IMR-90 (cell line): ENCODE data around the gene CRTAC1. TPM values are rescaled to one million over a fixed set of nuclear protein-coding genes. Genes with fewer than 3 reads are reported as not detected.

Experiments
- ATAC-seq: fragments of 200-7000 bp; cut with Tn5 transposase; 2 replicates; pipeline ENCODE4 v1.9.1; 2020; ENCODE audit warnings: low read depth, mild to moderate bottlenecking, moderate library complexity
- BruUV-seq: library from RNA; stranded (reverse); fragments of 400-500 nt; replicated peaks from 2 replicates; lab custom pipeline; 2021; lab: Mats Ljungman, UMichigan
- CTCF ChIA-PET: fragments of 300-600 bp; formaldehyde crosslinking; extraction: SDS; loops from one replicate; lab custom pipeline; 2021; ENCODE audit warnings: antibody characterized with exemption; lab: Yijun Ruan, JAX
- POLR2A ChIA-PET: fragments of 300-600 bp; sonication (Branson Sonifier 250); formaldehyde crosslinking; loops from one replicate; lab custom pipeline; 2022; ENCODE audit warnings: antibody characterized with exemption; ENCODE audit not compliant: unreplicated experiment; lab: Charles Lee
- DNase-seq: peaks from one replicate; pipeline ENCODE4 v3.0.0; 2013
- H2AFZ ChIP-seq: replicated peaks from 2 replicates; pipeline ENCODE3; 2013; ENCODE audit warnings: low read length, mild to moderate bottlenecking; ENCODE audit not compliant: poor library complexity
- H2AK5ac ChIP-seq: 2 replicates; pipeline ENCODE4 v1.6.1; 2013; ENCODE audit warnings: low read depth, low read length, inconsistent platforms
- H2AK9ac ChIP-seq: replicated peaks from 2 replicates; pipeline ENCODE3; 2013; ENCODE audit warnings: mild to moderate bottlenecking, low read depth, low read length, moderate library complexity; ENCODE audit not compliant: poor library complexity
- H2BK120ac ChIP-seq: 2 replicates; pipeline ENCODE4 v1.6.1; 2013; ENCODE audit warnings: low read depth, low read length, inconsistent platforms
- H2BK15ac ChIP-seq: 3 replicates; pipeline ENCODE4 v1.6.1; 2013; ENCODE audit warnings: low read depth, low read length, inconsistent platforms
- H2BK20ac ChIP-seq: 2 replicates; pipeline ENCODE4 v1.6.1; 2013; ENCODE audit warnings: low read depth, mild to moderate bottlenecking, inconsistent platforms, low read length, moderate library complexity
- H2BK5ac ChIP-seq: 2 replicates; pipeline ENCODE4 v1.6.1; 2013; ENCODE audit warnings: mild to moderate bottlenecking, low read depth, low read length, inconsistent platforms; ENCODE audit not compliant: poor library complexity, severe bottlenecking
- H3K14ac ChIP-seq: replicated peaks from 2 replicates; pipeline ENCODE4 v1.6.1; 2013; ENCODE audit warnings: low read depth, low read length, inconsistent platforms
- H3K18ac ChIP-seq: 2 replicates; pipeline ENCODE4 v1.6.1; 2013; ENCODE audit warnings: low read depth, low read length, control low read depth
- H3K23ac ChIP-seq: 2 replicates; pipeline ENCODE4 v1.6.1; 2013; ENCODE audit warnings: low read depth, low read length, inconsistent platforms
- H3K27ac ChIP-seq: 2 replicates; pipeline ENCODE4 v1.5.1; 2013; ENCODE audit warnings: mild to moderate bottlenecking, control low read depth, low read length; ENCODE audit not compliant: insufficient read depth
- H3K27me3 ChIP-seq: 2 replicates; pipeline ENCODE4 v1.6.1; 2013; ENCODE audit warnings: low read length; ENCODE audit not compliant: control insufficient read depth, insufficient read depth
- H3K36me3 ChIP-seq: 2 replicates; pipeline ENCODE4 v1.6.1; 2013; ENCODE audit warnings: low read length, mixed read lengths; ENCODE audit not compliant: control insufficient read depth, insufficient read depth
- H3K4ac ChIP-seq: 2 replicates; pipeline ENCODE4 v1.6.1; 2013; ENCODE audit warnings: low read depth, low read length, inconsistent platforms
- H3K4me1 ChIP-seq: 2 replicates; pipeline ENCODE4 v1.6.1; 2013; ENCODE audit warnings: low read length, mixed read lengths; ENCODE audit not compliant: control insufficient read depth, insufficient read depth
- H3K4me2 ChIP-seq: 2 replicates; pipeline ENCODE4 v1.6.1; 2013; ENCODE audit warnings: low read depth, mild to moderate bottlenecking, control low read depth, low read length, moderate library complexity
- H3K4me3 ChIP-seq: 2 replicates; pipeline ENCODE4 v1.5.1; 2013; ENCODE audit warnings: low read depth, mild to moderate bottlenecking, control low read depth, low read length, moderate library complexity; ENCODE audit not compliant: insufficient read depth
- H3K56ac ChIP-seq: 2 replicates; pipeline ENCODE4 v1.6.1; 2013; ENCODE audit warnings: low read length, inconsistent platforms; ENCODE audit not compliant: insufficient read depth; ENCODE audit errors: extremely low read depth
- H3K79me1 ChIP-seq, 2 experiments: 2 replicates each; pipeline ENCODE4 v1.6.1; 2013; ENCODE audit warnings: low read length in 2 of 2, inconsistent platforms in 1 of 2, low read depth in 1 of 2
- H3K9ac ChIP-seq: 2 replicates; pipeline ENCODE4 v1.6.1; 2013; ENCODE audit warnings: low read depth, low read length, control low read depth
- H3K9me1 ChIP-seq: 2 replicates; pipeline ENCODE4 v1.6.1; 2013; ENCODE audit warnings: low read length, inconsistent platforms; ENCODE audit not compliant: insufficient read depth
- H3K9me3 ChIP-seq: 2 replicates; pipeline ENCODE4 v1.6.1; 2013; ENCODE audit warnings: low read length; ENCODE audit not compliant: control insufficient read depth, insufficient read depth
- H4K20me1 ChIP-seq: 2 replicates; pipeline ENCODE4 v1.6.1; 2013; ENCODE audit warnings: low read length, inconsistent platforms; ENCODE audit not compliant: insufficient read depth
- H4K5ac ChIP-seq: 2 replicates; pipeline ENCODE4 v1.6.1; 2013; ENCODE audit warnings: mild to moderate bottlenecking, low read depth, low read length, control low read depth
- H4K8ac ChIP-seq, 2 experiments: 2 replicates each; pipeline ENCODE4 v1.6.1; 2013; ENCODE audit warnings: low read depth in 2 of 2, low read length in 2 of 2, control low read depth in 1 of 2, inconsistent platforms in 1 of 2
- H4K91ac ChIP-seq: 2 replicates; pipeline ENCODE4 v1.6.1; 2013; ENCODE audit warnings: low read depth, low read length, inconsistent platforms; ENCODE audit not compliant: insufficient read depth
- BHLHE40 ChIP-seq: fragments of 150-350 bp; IDR thresholded peaks from 2 replicates; pipeline ENCODE4 v1.6.1; 2016; ENCODE audit warnings: mild to moderate bottlenecking, low read depth, low read length
- CEBPB ChIP-seq: IDR thresholded peaks from 2 replicates; pipeline ENCODE4 v1.6.1; 2012; ENCODE audit warnings: low read depth, low read length, improper control_type of control experiment
- CHD1 ChIP-seq: IDR thresholded peaks from 2 replicates; pipeline ENCODE4 v1.6.1; 2012; ENCODE audit warnings: low read depth, low read length, improper control_type of control experiment
- FOS ChIP-seq: fragments of 150-350 bp; IDR thresholded peaks from 2 replicates; pipeline ENCODE4 v1.6.1; 2016; ENCODE audit warnings: low read depth, low read length
- MAFK ChIP-seq: IDR thresholded peaks from 2 replicates; pipeline ENCODE4 v1.6.1; 2012; ENCODE audit warnings: low read depth, low read length, improper control_type of control experiment
- MAZ ChIP-seq: IDR thresholded peaks from 2 replicates; pipeline ENCODE4 v1.6.1; 2012; ENCODE audit warnings: low read depth, mild to moderate bottlenecking, low read length, improper control_type of control experiment, moderate library complexity, borderline replicate concordance
- MXI1 ChIP-seq: IDR thresholded peaks from 2 replicates; pipeline ENCODE4 v1.6.1; 2012; ENCODE audit warnings: low read depth, mild to moderate bottlenecking, low read length, moderate library complexity, borderline replicate concordance
- POLR2A ChIP-seq: IDR thresholded peaks from 2 replicates; pipeline ENCODE4 v1.6.1; 2012; ENCODE audit warnings: mild to moderate bottlenecking, low read depth, low read length
- RAD21 ChIP-seq: IDR thresholded peaks from 2 replicates; pipeline ENCODE4 v1.6.1; 2012; ENCODE audit warnings: low read length, improper control_type of control experiment
- RCOR1 ChIP-seq: IDR thresholded peaks from 2 replicates; pipeline ENCODE4 v1.6.1; 2012; ENCODE audit warnings: mild to moderate bottlenecking, low read length, improper control_type of control experiment; ENCODE audit not compliant: insufficient replicate concordance
- RFX5 ChIP-seq: IDR thresholded peaks from 2 replicates; pipeline ENCODE4 v1.8.0; 2012; ENCODE audit warnings: low read depth, mild to moderate bottlenecking, low read length, moderate library complexity
- SMC3 ChIP-seq: fragments of 150-350 bp; IDR thresholded peaks from 2 replicates; pipeline ENCODE4 v1.6.1; 2016; ENCODE audit warnings: low read depth, mild to moderate bottlenecking, antibody characterized with exemption, low read length, moderate library complexity
- WGBS, 2 experiments: methylation state at CpG; one replicate each; pipeline versions ENCODE4 v1.1.5 to v1.1.7; 2013; ENCODE audit warnings: missing lambda C conversion rate in 2 of 2; ENCODE audit not compliant: insufficient read length in 1 of 2; ENCODE audit errors: extremely low coverage in 2 of 2; 5-methylcytosine and 5-hydroxymethylcytosine counted together
- dilution Hi-C: fragments of 300-500 bp; cut with HindIII; formaldehyde crosslinking; loops from one replicate; pipeline ENCODE4 v1.14.3; 2018; ENCODE audit warnings: low sequenced_read_pairs; ENCODE audit not compliant: unreplicated experiment
- in situ Hi-C: fragments of 300-500 bp; cut with MboI; formaldehyde crosslinking; loops from 3 replicates; pipeline ENCODE4 v1.14.3; 2019; ENCODE audit warnings: low sequenced_read_pairs, inconsistent platforms, mixed read lengths
- intact Hi-C: fragments of 100-400 bp; cut with micrococcal nuclease; formaldehyde crosslinking; loops from 2 replicates; pipeline ENCODE4 v1.10.0; 2022
- polyA plus RNA-seq, 3 experiments: library from polyadenylated mRNA; depleted of rRNA; stranded (reverse); fragments of >200 nt; gene quantifications; 2 replicates each; pipeline ENCODE4 v1.2.3, GENCODE V29; 2012; ENCODE audit warnings: low replicate concordance in 1 of 3
- total RNA-seq: library from RNA; depleted of rRNA; stranded (reverse); fragments of >200 nt; gene quantifications from 2 replicates; pipeline ENCODE4 v1.2.3, GENCODE V29; 2012
- TF ChIP-seq, protein P1 (sequence below): conservative IDR thresholded peaks from 2 replicates; pipeline ENCODE4 v1.5.1; 2012; ENCODE audit warnings: mild to moderate bottlenecking, low read depth, low read length, improper control_type of control experiment
- TF ChIP-seq, protein P2 (sequence below): fragments of 150-350 bp; IDR thresholded peaks from 2 replicates; pipeline ENCODE4 v1.6.1; 2017; ENCODE audit warnings: mild to moderate bottlenecking, antibody characterized with exemption, low read length, low read depth

Gene CRTAC1
- total and polyA plus RNA-seq, 2 of the 4 experiments (the other 2 are of a cell fraction): not detected

DNA sequence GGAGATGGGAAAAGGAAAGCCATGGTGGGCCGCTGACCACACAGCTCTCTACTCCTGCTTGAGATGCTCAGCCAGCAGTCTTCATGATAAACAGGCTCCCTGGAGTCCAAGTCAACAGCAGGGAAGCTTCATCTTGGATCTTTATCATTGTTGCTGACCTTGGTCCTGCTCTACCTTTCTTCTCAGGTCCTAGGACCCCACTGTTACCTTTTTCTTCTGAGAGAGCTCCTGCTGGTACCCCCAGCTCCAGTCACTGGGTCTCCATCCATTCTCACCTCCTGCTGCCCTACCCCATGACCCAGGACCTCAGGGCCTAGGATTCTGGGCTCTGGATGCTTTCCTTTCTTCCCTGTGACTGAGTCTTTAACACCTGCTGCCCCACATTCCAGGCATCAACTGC, 5.2 kb upstream of the CRTAC1 start:
- Histone ChIP-seq H4K5ac (no peak overlapping the region), H3K4me1 (no peaks in the 10 kb centered on the region), H3K14ac (no peak overlapping the region), H3K4me2 (no peak overlapping the region), H2BK15ac (no peak overlapping the region), H3K9ac (no peak overlapping the region), H4K91ac (no peak overlapping the region), H3K18ac (no peak overlapping the region), H3K79me1 (no peaks in the 10 kb centered on the region), H2BK20ac (no peak overlapping the region), H2AK5ac (no peak overlapping the region), H3K4ac (no peak overlapping the region), H3K9me1 (no peaks in the 10 kb centered on the region), H3K23ac (no peak overlapping the region), H3K27ac (no peak overlapping the region), H3K56ac (no peak overlapping the region), H4K8ac (no peak overlapping the region), H2BK5ac (no peak overlapping the region), H3K36me3 (no peaks in the 10 kb centered on the region), H3K27me3 (peaks cover 55% of the 10 kb centered on the region), H4K20me1 (no peaks in the 10 kb centered on the region), H2AFZ (no peak overlapping the region), H3K4me3 (no peak overlapping the region), H3K9me3 (no peaks in the 10 kb centered on the region), H2BK120ac (no peak overlapping the region), H2AK9ac (no peak overlapping the region)
- DNase-seq (no peak), ATAC-seq (no peak)
- no peak for TF ChIP-seq RFX5
- TF ChIP-seq MXI1: no peak
- no peak for TF ChIP-seq FOS
- TF ChIP-seq, protein P1, sequence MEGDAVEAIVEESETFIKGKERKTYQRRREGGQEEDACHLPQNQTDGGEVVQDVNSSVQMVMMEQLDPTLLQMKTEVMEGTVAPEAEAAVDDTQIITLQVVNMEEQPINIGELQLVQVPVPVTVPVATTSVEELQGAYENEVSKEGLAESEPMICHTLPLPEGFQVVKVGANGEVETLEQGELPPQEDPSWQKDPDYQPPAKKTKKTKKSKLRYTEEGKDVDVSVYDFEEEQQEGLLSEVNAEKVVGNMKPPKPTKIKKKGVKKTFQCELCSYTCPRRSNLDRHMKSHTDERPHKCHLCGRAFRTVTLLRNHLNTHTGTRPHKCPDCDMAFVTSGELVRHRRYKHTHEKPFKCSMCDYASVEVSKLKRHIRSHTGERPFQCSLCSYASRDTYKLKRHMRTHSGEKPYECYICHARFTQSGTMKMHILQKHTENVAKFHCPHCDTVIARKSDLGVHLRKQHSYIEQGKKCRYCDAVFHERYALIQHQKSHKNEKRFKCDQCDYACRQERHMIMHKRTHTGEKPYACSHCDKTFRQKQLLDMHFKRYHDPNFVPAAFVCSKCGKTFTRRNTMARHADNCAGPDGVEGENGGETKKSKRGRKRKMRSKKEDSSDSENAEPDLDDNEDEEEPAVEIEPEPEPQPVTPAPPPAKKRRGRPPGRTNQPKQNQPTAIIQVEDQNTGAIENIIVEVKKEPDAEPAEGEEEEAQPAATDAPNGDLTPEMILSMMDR: no peak
- TF ChIP-seq CEBPB: no peak
- TF ChIP-seq MAZ: no peak
- TF ChIP-seq RCOR1: no peak
- TF ChIP-seq CHD1: no peak
- TF ChIP-seq MAFK: no peak
- TF ChIP-seq, protein P2, sequence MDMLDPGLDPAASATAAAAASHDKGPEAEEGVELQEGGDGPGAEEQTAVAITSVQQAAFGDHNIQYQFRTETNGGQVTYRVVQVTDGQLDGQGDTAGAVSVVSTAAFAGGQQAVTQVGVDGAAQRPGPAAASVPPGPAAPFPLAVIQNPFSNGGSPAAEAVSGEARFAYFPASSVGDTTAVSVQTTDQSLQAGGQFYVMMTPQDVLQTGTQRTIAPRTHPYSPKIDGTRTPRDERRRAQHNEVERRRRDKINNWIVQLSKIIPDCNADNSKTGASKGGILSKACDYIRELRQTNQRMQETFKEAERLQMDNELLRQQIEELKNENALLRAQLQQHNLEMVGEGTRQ: no peak
- no peak for TF ChIP-seq POLR2A
- TF ChIP-seq BHLHE40: no peak
- no peak for TF ChIP-seq RAD21
- TF ChIP-seq SMC3: no peak
- CTCF ChIA-PET: no interaction called here
- intact Hi-C loops: no loop called here
- dilution Hi-C loops: no loop called here
- POLR2A ChIA-PET: no interaction called here
- WGBS, 2 experiments: no CpG with 5 or more reads among the region's 1 CpG
- in situ Hi-C loops: loop anchor here (25.0 kb wide), 1 partner anchor 248 kb away; no protein-coding TSS in a partner anchor
- BruUV-seq: no TSS peak
